Measurements from ENCODE around the gene KCNV2.

Gene KCNV2

DNA sequence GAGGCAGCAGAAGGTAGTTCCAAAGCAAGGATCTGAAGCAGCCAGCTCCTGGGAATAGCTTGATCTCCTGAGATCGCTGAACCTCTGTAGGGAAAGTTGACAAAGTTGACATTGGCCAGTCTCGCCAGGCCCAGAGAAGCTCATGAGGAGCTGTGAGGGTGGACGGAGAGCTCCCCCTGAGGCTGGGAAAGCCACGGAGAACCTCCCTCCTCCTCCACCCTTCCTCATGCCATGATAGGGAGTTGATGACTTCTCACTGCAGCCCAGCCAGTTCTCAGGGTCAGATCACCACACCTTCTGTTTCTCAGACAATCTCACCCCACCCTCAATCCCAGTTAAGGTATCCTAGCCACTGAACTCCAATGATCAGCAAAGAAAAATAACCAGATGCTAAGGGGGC is 30.4 kb upstream of the KCNV2 start:
- Histone ChIP-seq H3K4me3 (ENCODE audit: low read length) (no peak overlapping the region), H3F3A (ENCODE audit: insufficient read depth, low read length) (no peaks in the 10 kb centered on the region), H2AFZ (ENCODE audit: low read length) (no peak overlapping the region), H3K4me1 (ENCODE audit: low read length) (no peaks in the 10 kb centered on the region), H3K9me3 (replicated peaks; ENCODE audit: insufficient read depth, low read length) (no peaks in the 10 kb centered on the region), H3K27ac (ENCODE audit: low read length) (no peak overlapping the region), H4K20me1 (ENCODE audit: insufficient read depth, low read length) (no peaks in the 10 kb centered on the region), H3K4me2 (ENCODE audit: low read depth, low read length) (no peak overlapping the region), H3K36me3 (replicated peaks; ENCODE audit: insufficient read depth, low read length) (no peaks in the 10 kb centered on the region), H3K79me2 (ENCODE audit: low read length) (no peaks in the 10 kb centered on the region), H3K27me3 (replicated peaks; ENCODE audit: insufficient read depth, low read length) (no peaks in the 10 kb centered on the region), H3K9me2 (replicated peaks; ENCODE audit: insufficient read depth, low read length) (no peaks in the 10 kb centered on the region), H3K9ac (ENCODE audit: low read length) (no peak overlapping the region)
- TF ChIP-seq, protein P1, sequence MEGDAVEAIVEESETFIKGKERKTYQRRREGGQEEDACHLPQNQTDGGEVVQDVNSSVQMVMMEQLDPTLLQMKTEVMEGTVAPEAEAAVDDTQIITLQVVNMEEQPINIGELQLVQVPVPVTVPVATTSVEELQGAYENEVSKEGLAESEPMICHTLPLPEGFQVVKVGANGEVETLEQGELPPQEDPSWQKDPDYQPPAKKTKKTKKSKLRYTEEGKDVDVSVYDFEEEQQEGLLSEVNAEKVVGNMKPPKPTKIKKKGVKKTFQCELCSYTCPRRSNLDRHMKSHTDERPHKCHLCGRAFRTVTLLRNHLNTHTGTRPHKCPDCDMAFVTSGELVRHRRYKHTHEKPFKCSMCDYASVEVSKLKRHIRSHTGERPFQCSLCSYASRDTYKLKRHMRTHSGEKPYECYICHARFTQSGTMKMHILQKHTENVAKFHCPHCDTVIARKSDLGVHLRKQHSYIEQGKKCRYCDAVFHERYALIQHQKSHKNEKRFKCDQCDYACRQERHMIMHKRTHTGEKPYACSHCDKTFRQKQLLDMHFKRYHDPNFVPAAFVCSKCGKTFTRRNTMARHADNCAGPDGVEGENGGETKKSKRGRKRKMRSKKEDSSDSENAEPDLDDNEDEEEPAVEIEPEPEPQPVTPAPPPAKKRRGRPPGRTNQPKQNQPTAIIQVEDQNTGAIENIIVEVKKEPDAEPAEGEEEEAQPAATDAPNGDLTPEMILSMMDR (IDR thresholded peaks at IDR 0.05; ENCODE audit: low read length) = no peak
- no peak for TF ChIP-seq EZH2 (optimal IDR thresholded peaks at IDR 0.05; ENCODE audit: low read depth, low read length)
- DNase-seq = no peak

DNA sequence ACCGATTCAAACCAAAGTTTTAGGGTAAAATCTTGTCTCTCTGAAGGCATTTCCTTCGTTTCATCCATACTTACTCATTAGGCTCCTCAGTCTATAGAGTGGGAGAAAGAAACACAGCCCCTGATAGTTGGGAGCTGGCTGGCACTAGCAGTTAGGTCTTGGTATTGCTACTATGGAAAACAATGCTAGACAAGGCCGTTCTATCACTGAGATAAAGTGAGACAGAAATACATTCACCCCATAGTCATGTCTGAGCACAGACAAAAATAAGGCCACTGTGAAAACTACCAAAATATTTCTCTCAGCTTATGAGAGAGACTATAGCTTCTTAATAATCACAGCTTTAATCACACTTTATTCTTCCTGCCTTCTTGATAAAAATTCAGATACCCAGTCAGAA is 28.7 kb upstream of the KCNV2 start:
- H3K27me3 ChIP-seq (replicated peaks; ENCODE audit: insufficient read depth, low read length) = no peaks in the 10 kb centered on the region
- H3K4me1 ChIP-seq (ENCODE audit: low read length) = no peaks in the 10 kb centered on the region
- H2AFZ ChIP-seq (ENCODE audit: low read length) = no peak overlapping the region
- H3K27ac ChIP-seq (ENCODE audit: low read length) = no peak overlapping the region
- no peaks in the 10 kb centered on the region for H3F3A ChIP-seq (ENCODE audit: insufficient read depth, low read length)
- TF ChIP-seq EZH2 (optimal IDR thresholded peaks at IDR 0.05; ENCODE audit: low read depth, low read length) (no peak), EZH2phosphoT487 (IDR thresholded peaks at IDR 0.05; ENCODE audit: low read length) (no peak)
- TF ChIP-seq, protein P1 (IDR thresholded peaks at IDR 0.05; ENCODE audit: low read length) = no peak
- H4K20me1 ChIP-seq (ENCODE audit: insufficient read depth, low read length) = no peaks in the 10 kb centered on the region
- DNase-seq = no peak
- no peaks in the 10 kb centered on the region for H3K36me3 ChIP-seq (replicated peaks; ENCODE audit: insufficient read depth, low read length)
- no peaks in the 10 kb centered on the region for H3K9me3 ChIP-seq (replicated peaks; ENCODE audit: insufficient read depth, low read length)
- no peak overlapping the region for H3K4me3 ChIP-seq (ENCODE audit: low read length)
- no peaks in the 10 kb centered on the region for H3K79me2 ChIP-seq (ENCODE audit: low read length)
- no peaks in the 10 kb centered on the region for H3K9me2 ChIP-seq (replicated peaks; ENCODE audit: insufficient read depth, low read length)
- H3K4me2 ChIP-seq (ENCODE audit: low read depth, low read length) = no peak overlapping the region
- H3K9ac ChIP-seq (ENCODE audit: low read length) = no peak overlapping the region

DNA sequence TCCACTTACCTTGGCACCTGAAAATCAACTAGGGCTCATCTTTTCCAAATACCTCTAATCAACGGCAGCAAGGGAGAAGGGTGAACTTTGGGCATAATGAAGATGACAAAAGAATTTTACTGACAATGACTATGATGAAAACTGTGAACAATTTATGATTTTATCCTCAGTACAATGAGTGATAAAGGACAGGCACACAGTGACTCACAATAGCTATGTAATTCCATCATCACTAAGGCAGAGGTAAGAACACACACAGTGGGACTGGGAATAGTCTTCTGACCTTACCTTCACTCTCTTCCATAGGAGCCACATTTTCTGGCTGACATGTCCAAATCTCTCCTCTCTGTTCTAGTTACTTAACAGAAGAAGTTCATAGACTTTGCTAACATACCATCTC is 26.1 kb upstream of the KCNV2 start:
- Histone ChIP-seq H3K4me2 (ENCODE audit: low read depth, low read length) (no peak overlapping the region), H3F3A (ENCODE audit: insufficient read depth, low read length) (no peaks in the 10 kb centered on the region), H3K27ac (ENCODE audit: low read length) (no peak overlapping the region), H4K20me1 (ENCODE audit: insufficient read depth, low read length) (no peaks in the 10 kb centered on the region), H3K9ac (ENCODE audit: low read length) (no peak overlapping the region), H2AFZ (ENCODE audit: low read length) (no peak overlapping the region), H3K4me1 (ENCODE audit: low read length) (no peaks in the 10 kb centered on the region), H3K79me2 (ENCODE audit: low read length) (no peaks in the 10 kb centered on the region), H3K36me3 (replicated peaks; ENCODE audit: insufficient read depth, low read length) (no peaks in the 10 kb centered on the region), H3K4me3 (ENCODE audit: low read length) (no peak overlapping the region), H3K9me3 (replicated peaks; ENCODE audit: insufficient read depth, low read length) (no peaks in the 10 kb centered on the region), H3K27me3 (replicated peaks; ENCODE audit: insufficient read depth, low read length) (no peaks in the 10 kb centered on the region), H3K9me2 (replicated peaks; ENCODE audit: insufficient read depth, low read length) (no peaks in the 10 kb centered on the region)
- TF ChIP-seq EZH2phosphoT487 (IDR thresholded peaks at IDR 0.05; ENCODE audit: low read length) (no peak), EZH2 (optimal IDR thresholded peaks at IDR 0.05; ENCODE audit: low read depth, low read length) (no peak)
- TF ChIP-seq, protein P1 (IDR thresholded peaks at IDR 0.05; ENCODE audit: low read length) = no peak
- no peak for DNase-seq
